Spleen (tissue), 7 donors: ENCODE results near the gene PTTG1IP2.

Experiments used
- POLR2A ChIP-seq, 3 donors: fragments of 450-650 bp; IDR thresholded peaks; one replicate each; pipeline ENCODE4 v1.5.1; 2017; ENCODE audit warnings: antibody characterized with exemption in 3 of 3, mild to moderate bottlenecking in 1 of 3
- TF ChIP-seq, protein P1 (sequence below), 11 experiments: fragments of 200-600 bp in 7 of 11; fragments of 450-650 bp in 4 of 11; sonication (generic) in 4 of 11; IDR thresholded peaks in 8 of 11; conservative IDR thresholded peaks in 3 of 11; 1 replicate in 7 of 11; 2 replicates in 4 of 11; pipeline versions ENCODE4 v1.4.0 to v1.8.0; 2016 to 2021; ENCODE audit warnings: antibody characterized with exemption in 11 of 11, inconsistent platforms in 4 of 11, mild to moderate bottlenecking in 1 of 11
- donor health status: DM: no; HTN: no; CAD: no; lungs with moderate emphysema.
- donor health status: DM: no; HTN: no; CAD: no.
- donor health status: DM: no; HTN: no; CAD: no.

DNA sequence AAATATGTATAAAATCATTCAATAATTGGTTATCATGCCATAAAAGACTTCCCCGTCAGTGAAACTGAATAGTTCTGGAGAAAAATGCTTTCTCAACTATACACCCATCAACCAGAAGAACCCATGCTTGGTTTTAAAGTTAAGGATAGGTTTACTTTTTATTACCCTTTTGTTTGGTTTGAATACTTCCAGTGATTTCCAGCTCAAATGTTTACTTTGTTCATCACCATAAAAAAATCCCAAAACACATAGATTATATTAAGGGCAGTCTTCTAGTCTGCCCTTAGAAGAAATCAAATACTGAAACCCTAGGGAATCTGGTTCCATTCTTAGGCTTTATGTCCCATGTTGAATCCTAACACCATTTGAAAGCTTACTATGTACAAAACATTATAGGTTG is 49.2 kb downstream of the PTTG1IP2 start:
- TF ChIP-seq, protein P1, sequence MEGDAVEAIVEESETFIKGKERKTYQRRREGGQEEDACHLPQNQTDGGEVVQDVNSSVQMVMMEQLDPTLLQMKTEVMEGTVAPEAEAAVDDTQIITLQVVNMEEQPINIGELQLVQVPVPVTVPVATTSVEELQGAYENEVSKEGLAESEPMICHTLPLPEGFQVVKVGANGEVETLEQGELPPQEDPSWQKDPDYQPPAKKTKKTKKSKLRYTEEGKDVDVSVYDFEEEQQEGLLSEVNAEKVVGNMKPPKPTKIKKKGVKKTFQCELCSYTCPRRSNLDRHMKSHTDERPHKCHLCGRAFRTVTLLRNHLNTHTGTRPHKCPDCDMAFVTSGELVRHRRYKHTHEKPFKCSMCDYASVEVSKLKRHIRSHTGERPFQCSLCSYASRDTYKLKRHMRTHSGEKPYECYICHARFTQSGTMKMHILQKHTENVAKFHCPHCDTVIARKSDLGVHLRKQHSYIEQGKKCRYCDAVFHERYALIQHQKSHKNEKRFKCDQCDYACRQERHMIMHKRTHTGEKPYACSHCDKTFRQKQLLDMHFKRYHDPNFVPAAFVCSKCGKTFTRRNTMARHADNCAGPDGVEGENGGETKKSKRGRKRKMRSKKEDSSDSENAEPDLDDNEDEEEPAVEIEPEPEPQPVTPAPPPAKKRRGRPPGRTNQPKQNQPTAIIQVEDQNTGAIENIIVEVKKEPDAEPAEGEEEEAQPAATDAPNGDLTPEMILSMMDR (IDR thresholded peaks at IDR 0.05 in 8 of 11, conservative IDR thresholded peaks at IDR 0.05 in 3 of 11), result no peak
- TF ChIP-seq POLR2A (IDR thresholded peaks at IDR 0.05), result no peak
